ENCODE data around the gene EME1. TPM values are rescaled to one million over a fixed set of nuclear protein-coding genes. Genes with fewer than 3 reads are reported as not detected.
"Not testable (repeated sequence)": the region's sequence is repeated elsewhere in the genome, so short reads cannot be mapped to it uniquely, and the experiment has no call there.

Gene EME1
- total RNA-seq, 4 donors from 2014 or later = 1.7 to 3.4 TPM; not detected in 2

- peak in 1 of 2 donors; percentile 16 for DNase-seq
- Histone ChIP-seq H3K27ac (peak overlapping the region; percentile 86), H3K9me3 (no peaks in the 10 kb centered on the region), H3K27me3 (no peaks in the 10 kb centered on the region), H3K4me3 (peak overlapping the region; percentile 68 to 80), H3K36me3 (no peaks in the 10 kb centered on the region), H3K4me1 (peaks cover 0 to 4% of the 10 kb centered on the region in 2 donors)
- intact Hi-C loops (cut with DNase I; ENCODE audit: low total_unique reads) = no loop called here
- TF ChIP-seq POLR2A (IDR thresholded peaks at IDR 0.05) = no peak
- TF ChIP-seq, protein P1, sequence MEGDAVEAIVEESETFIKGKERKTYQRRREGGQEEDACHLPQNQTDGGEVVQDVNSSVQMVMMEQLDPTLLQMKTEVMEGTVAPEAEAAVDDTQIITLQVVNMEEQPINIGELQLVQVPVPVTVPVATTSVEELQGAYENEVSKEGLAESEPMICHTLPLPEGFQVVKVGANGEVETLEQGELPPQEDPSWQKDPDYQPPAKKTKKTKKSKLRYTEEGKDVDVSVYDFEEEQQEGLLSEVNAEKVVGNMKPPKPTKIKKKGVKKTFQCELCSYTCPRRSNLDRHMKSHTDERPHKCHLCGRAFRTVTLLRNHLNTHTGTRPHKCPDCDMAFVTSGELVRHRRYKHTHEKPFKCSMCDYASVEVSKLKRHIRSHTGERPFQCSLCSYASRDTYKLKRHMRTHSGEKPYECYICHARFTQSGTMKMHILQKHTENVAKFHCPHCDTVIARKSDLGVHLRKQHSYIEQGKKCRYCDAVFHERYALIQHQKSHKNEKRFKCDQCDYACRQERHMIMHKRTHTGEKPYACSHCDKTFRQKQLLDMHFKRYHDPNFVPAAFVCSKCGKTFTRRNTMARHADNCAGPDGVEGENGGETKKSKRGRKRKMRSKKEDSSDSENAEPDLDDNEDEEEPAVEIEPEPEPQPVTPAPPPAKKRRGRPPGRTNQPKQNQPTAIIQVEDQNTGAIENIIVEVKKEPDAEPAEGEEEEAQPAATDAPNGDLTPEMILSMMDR (IDR thresholded peaks at IDR 0.05) = no peak
Measured at GRCh38 chr17:50424996-50425681, 52.1 kb downstream of the EME1 start.

GRCh38 chr17:50425682-50426471 lies 52.8 kb downstream of the EME1 start, which contains the start of gene ACSF2:
Gene ACSF2, plus strand, starts transcription at chr17:50426218. Its CDS starts 44 bp downstream, at chr17:50426262.
- peak; percentile 38 to 59 for TF ChIP-seq POLR2A (IDR thresholded peaks at IDR 0.05)
- TF ChIP-seq, protein P1 (IDR thresholded peaks at IDR 0.05) = no peak
- H3K36me3 ChIP-seq = no peaks in the 10 kb centered on the region
- peak; percentile 60 to 75 for DNase-seq
- no peaks in the 10 kb centered on the region for H3K27me3 ChIP-seq
- H3K27ac ChIP-seq = peak within 1 kb of the TSS; percentile 86
- H3K4me3 ChIP-seq = peak within 1 kb of the TSS; percentile 68 to 80
- intact Hi-C loops (cut with DNase I; ENCODE audit: low total_unique reads) = no loop called here
- no peaks in the 10 kb centered on the region for H3K9me3 ChIP-seq
- H3K4me1 ChIP-seq = peaks cover 0 to 4% of the 10 kb centered on the region in 2 donors

- DNase-seq = no peak
- Histone ChIP-seq H3K36me3 (no peaks in the 10 kb centered on the region), H3K9me3 (no peaks in the 10 kb centered on the region), H3K27ac (peak overlapping the region; percentile 86), H3K4me1 (peaks cover 0 to 4% of the 10 kb centered on the region in 2 donors), H3K27me3 (no peaks in the 10 kb centered on the region), H3K4me3 (peak overlapping the region; percentile 68 to 80)
- intact Hi-C loops (cut with DNase I; ENCODE audit: low total_unique reads) = no loop called here
- TF ChIP-seq POLR2A (IDR thresholded peaks at IDR 0.05) = no peak
- TF ChIP-seq, protein P1 (IDR thresholded peaks at IDR 0.05) = no peak
Measured at GRCh38 chr17:50426472-50426782, 53.4 kb downstream of the EME1 start.

DNA sequence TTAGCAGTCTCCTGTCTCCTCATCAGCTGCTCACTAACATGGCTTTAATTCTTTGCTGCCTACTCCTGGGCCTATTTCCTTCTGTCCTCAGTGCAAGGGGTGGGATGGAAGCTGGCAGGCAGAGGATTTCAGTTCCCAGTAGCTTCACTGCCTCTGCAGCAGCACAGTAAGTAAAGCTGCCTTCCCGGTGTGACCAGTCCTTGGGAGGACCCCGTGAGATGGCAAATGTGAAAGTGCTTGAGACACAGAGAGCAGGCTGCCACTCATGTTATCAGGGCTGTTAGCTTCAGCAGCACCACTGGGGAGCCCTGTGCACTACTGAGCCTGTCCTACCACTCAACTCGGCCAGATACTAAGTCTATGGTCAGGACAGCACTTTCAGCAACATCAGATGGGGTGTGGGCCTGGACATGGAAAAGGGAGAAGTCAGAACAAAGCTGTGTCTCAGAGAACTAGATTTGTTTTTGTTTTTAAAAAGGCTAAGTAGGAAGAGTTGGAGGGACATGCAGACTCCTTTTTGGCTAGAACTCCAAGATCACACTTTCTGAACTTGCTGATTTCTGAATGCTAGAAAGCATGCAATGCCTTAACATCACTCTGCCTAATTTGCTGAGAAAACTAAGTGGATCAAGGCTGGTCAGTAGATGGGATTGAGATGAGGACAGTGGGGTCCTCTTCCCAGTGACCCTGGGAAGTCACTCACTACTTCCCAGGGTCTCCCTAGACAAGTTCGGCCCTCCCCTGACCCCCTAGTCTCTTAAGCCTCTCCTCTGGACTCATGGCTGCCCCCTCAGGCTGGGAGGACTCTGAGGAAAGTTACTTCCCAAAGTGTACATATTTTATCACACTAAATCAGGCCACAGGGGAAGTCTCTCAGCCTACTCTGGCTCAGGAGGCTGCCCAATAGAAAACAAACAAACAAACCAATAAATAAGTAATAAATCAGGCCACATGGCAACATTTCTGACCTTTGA lies 54.1 kb downstream of the EME1 start:
- Histone ChIP-seq H3K4me1 (peaks cover 0 to 4% of the 10 kb centered on the region in 2 donors), H3K9me3 (no peaks in the 10 kb centered on the region), H3K4me3 (peak overlapping the region; percentile 68 to 80), H3K36me3 (no peaks in the 10 kb centered on the region), H3K27me3 (no peaks in the 10 kb centered on the region), H3K27ac (peak overlapping the region; percentile 86)
- intact Hi-C loops (cut with DNase I; ENCODE audit: low total_unique reads) = no loop called here
- TF ChIP-seq POLR2A (IDR thresholded peaks at IDR 0.05) = peak in 1 of 2 donors; percentile 11
- TF ChIP-seq, protein P1 (IDR thresholded peaks at IDR 0.05) = peak in 1 of 4 experiments; percentile 11
- DNase-seq = peak in 1 of 2 donors; percentile 19

DNA sequence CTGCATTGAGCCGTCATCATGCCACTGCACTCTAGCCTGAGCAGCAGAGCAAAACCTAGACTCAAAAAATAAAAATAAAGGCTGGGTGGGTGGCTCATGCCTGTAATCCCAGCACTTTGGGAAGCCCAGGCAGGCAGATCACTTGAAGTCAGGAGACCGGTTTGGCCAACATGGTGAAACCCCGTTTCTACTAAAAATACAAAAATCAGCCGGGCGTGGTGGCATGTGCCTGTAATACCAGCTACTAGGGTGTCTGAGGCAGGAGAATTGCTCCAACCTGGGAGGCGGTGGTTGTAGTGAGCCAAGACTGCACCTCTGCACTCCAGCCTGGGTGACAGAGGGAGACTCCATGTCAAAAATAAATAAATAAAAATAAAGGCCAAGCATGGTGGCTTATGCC lies 55.1 kb downstream of the EME1 start:
- H3K4me3 ChIP-seq; intact Hi-C loops (cut with DNase I; ENCODE audit: low total_unique reads); H3K36me3 ChIP-seq; H3K27me3 ChIP-seq; H3K9me3 ChIP-seq; DNase-seq; H3K4me1 ChIP-seq; H3K27ac ChIP-seq: not testable (repeated sequence)

Data from uterus (tissue), 4 donors.